ENCODE results near the gene FBH1. TPM values are rescaled to one million over a fixed set of nuclear protein-coding genes. Genes with fewer than 3 reads are reported as not detected.

The FBH1 gene
- total RNA-seq, 1 experiment from 2014 or later, result 22.0 TPM

- H3K79me2 ChIP-seq (ENCODE audit: low read length), result no peaks in the 10 kb centered on the region
- no peak overlapping the region for H3K9ac ChIP-seq (ENCODE audit: low read length)
- POLR2A ChIA-PET (ENCODE audit: unreplicated experiment), result no interaction called here
- no peaks in the 10 kb centered on the region for H3K9me2 ChIP-seq (replicated peaks; ENCODE audit: low read length)
- no peak overlapping the region for H3K27ac ChIP-seq (ENCODE audit: low read length)
- TF ChIP-seq EZH2 (IDR thresholded peaks at IDR 0.05; ENCODE audit: low read length, unreplicated experiment) (no peak), EZH2phosphoT487 (IDR thresholded peaks at IDR 0.05; ENCODE audit: borderline replicate concordance, low read length) (no peak), CTCF (conservative IDR thresholded peaks at IDR 0.05; ENCODE audit: low read depth, low read length) (no peak)
- H4K20me1 ChIP-seq (ENCODE audit: low read length), result no peaks in the 10 kb centered on the region
- DNase-seq, result no peak
- CTCF ChIA-PET, result no interaction called here
- no peak overlapping the region for H3K4me2 ChIP-seq (ENCODE audit: low read length)
- no peaks in the 10 kb centered on the region for H3K27me3 ChIP-seq (ENCODE audit: low read length)
- H3K9me3 ChIP-seq (ENCODE audit: low read length), result no peaks in the 10 kb centered on the region
- H2AFZ ChIP-seq (ENCODE audit: low read length), result no peak overlapping the region
- peaks cover 36% of the 10 kb centered on the region for H3K4me1 ChIP-seq (ENCODE audit: insufficient read depth, low read length)
- H3F3A ChIP-seq (ENCODE audit: low read length, unreplicated experiment), result no peaks in the 10 kb centered on the region
- no peaks in the 10 kb centered on the region for H3K36me3 ChIP-seq (ENCODE audit: low read depth, low read length)
- BruUV-seq (replicated peaks), result no TSS peak
- ATAC-seq, result no peak
- intact Hi-C loops (cut with micrococcal nuclease), result loop anchor here (2.0 to 5.0 kb wide), 2 partner anchors 103 to 139 kb away; partner anchors contain the start of gene RBM17
- H3K4me3 ChIP-seq (ENCODE audit: low read length), result no peak overlapping the region
Measured at GRCh38 chr10:5948208-5948585, 58.2 kb downstream of the FBH1 start.

GRCh38 chr10:5949009-5949759, 59.1 kb downstream of the FBH1 start:
- TF ChIP-seq EZH2 (IDR thresholded peaks at IDR 0.05; ENCODE audit: low read length, unreplicated experiment), result no peak
- peak; percentile 61 for TF ChIP-seq CTCF (conservative IDR thresholded peaks at IDR 0.05; ENCODE audit: low read depth, low read length)
- Histone ChIP-seq H3K27me3 (ENCODE audit: low read length) (no peaks in the 10 kb centered on the region), H3K9ac (ENCODE audit: low read length) (no peak overlapping the region), H3K27ac (ENCODE audit: low read length) (no peak overlapping the region), H3K9me2 (replicated peaks; ENCODE audit: low read length) (no peaks in the 10 kb centered on the region), H3K4me2 (ENCODE audit: low read length) (no peak overlapping the region), H4K20me1 (ENCODE audit: low read length) (no peaks in the 10 kb centered on the region), H3K4me3 (ENCODE audit: low read length) (no peak overlapping the region), H2AFZ (ENCODE audit: low read length) (no peak overlapping the region), H3F3A (ENCODE audit: low read length, unreplicated experiment) (no peaks in the 10 kb centered on the region), H3K79me2 (ENCODE audit: low read length) (no peaks in the 10 kb centered on the region), H3K4me1 (ENCODE audit: insufficient read depth, low read length) (peaks cover 30% of the 10 kb centered on the region), H3K36me3 (ENCODE audit: low read depth, low read length) (no peaks in the 10 kb centered on the region), H3K9me3 (ENCODE audit: low read length) (no peaks in the 10 kb centered on the region)
- no TSS peak for BruUV-seq (replicated peaks)
- POLR2A ChIA-PET (ENCODE audit: unreplicated experiment), result no interaction called here
- CTCF ChIA-PET, result interaction anchor here (0.6 to 0.7 kb wide), 2 partner anchors 64 to 101 kb away, joined by 3 to 4 read pairs; no protein-coding TSS in a partner anchor
- DNase-seq, result peak; percentile 54
- intact Hi-C loops (cut with micrococcal nuclease), result loop anchor here (2.0 to 5.0 kb wide), 2 partner anchors 102 to 138 kb away; partner anchors contain the start of gene RBM17
- ATAC-seq, result peak; percentile 42

GRCh38 chr10:5951167-5951711, 61.2 kb downstream of the FBH1 start:
- no peaks in the 10 kb centered on the region for H4K20me1 ChIP-seq (ENCODE audit: low read length)
- no peak overlapping the region for H3K9ac ChIP-seq (ENCODE audit: low read length)
- H3K36me3 ChIP-seq (ENCODE audit: low read depth, low read length), result no peaks in the 10 kb centered on the region
- ATAC-seq (peak; percentile 25; the same call in 1 of the 2 replicates), DNase-seq (peak; percentile 61)
- no peaks in the 10 kb centered on the region for H3K9me2 ChIP-seq (replicated peaks; ENCODE audit: low read length)
- no peaks in the 10 kb centered on the region for H3K9me3 ChIP-seq (ENCODE audit: low read length)
- no peak overlapping the region for H3K4me3 ChIP-seq (ENCODE audit: low read length)
- ChIA-PET CTCF (no interaction called here), POLR2A (ENCODE audit: unreplicated experiment) (no interaction called here)
- no TSS peak for BruUV-seq (replicated peaks)
- peak overlapping the region; percentile 37 for H3K27ac ChIP-seq (ENCODE audit: low read length)
- intact Hi-C loops (cut with micrococcal nuclease), result loop anchor here (2.0 kb wide), 1 partner anchor 64 kb away; no protein-coding TSS in a partner anchor
- H3K4me2 ChIP-seq (ENCODE audit: low read length), result no peak overlapping the region
- TF ChIP-seq EZH2phosphoT487 (IDR thresholded peaks at IDR 0.05; ENCODE audit: borderline replicate concordance, low read length), result no peak
- TF ChIP-seq CTCF (conservative IDR thresholded peaks at IDR 0.05; ENCODE audit: low read depth, low read length), result no peak
- TF ChIP-seq EZH2 (IDR thresholded peaks at IDR 0.05; ENCODE audit: low read length, unreplicated experiment), result no peak
- H3K4me1 ChIP-seq (ENCODE audit: insufficient read depth, low read length), result peaks cover 12% of the 10 kb centered on the region
- H3K27me3 ChIP-seq (ENCODE audit: low read length), result no peaks in the 10 kb centered on the region
- H2AFZ ChIP-seq (ENCODE audit: low read length), result no peak overlapping the region
- no peaks in the 10 kb centered on the region for H3F3A ChIP-seq (ENCODE audit: low read length, unreplicated experiment)
- H3K79me2 ChIP-seq (ENCODE audit: low read length), result no peaks in the 10 kb centered on the region
